GM18505 (cell line): ENCODE results near the gene KCNA1.
"Not testable (repeated sequence)": the region's sequence is repeated elsewhere in the genome, so short reads cannot be mapped to it uniquely, and the experiment has no call there.

Source experiments
- ATAC-seq: cut with Tn5 transposase; IDR thresholded peaks from one replicate; pipeline ENCODE4 v1.9.1; 2021; ENCODE audit not compliant: unreplicated experiment
- POLR2A ChIP-seq: IDR thresholded peaks from 4 replicates; pipeline ENCODE4 v1.6.1; 2011; ENCODE audit warnings: borderline replicate concordance; ENCODE audit not compliant: insufficient read depth, insufficient read length; ENCODE audit errors: extremely low read depth

The KCNA1 gene

DNA sequence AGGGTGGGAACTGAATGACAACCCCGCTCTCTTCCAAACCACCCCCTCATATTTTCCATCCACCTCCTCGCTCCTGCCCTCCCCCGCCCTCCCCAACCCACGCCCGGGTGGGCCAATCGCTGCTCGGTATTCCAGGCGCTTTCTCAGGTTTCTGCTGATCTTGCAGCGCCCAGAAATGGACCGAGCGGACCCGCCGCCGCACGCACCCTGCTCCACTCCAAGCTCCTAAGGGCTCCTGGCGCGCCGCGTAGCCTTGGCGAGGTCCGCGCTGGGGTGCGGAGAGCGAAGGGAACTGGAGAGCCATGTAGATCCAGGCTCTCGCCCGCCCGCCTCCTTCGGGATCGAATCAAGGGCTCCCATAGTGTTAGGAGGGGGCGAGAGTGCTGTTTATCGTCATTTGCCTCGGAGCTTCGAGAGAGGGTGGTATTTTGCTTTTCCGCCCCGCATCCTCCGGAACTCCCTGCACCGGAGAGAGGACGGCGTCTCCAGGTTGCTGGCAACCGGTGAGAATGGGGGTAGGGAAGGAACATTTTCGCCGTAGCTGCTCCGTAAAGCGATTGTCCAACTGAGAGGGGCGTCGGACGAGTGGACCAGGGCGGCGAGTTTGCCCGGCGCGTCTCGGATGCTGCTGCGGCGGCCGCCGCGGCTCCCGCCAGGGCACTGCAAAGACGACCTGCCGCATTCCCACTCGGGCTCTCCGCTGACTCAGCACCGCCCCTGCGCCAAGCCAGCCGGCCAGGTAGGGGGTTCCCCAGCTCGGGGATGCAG, at the start of gene KCNA1:
TSS of gene KCNA1 (plus strand) at position 172 of the 768 bp plus-strand sequence. CDS start 1,474 bp downstream, outside the sequence.
- no peak for ATAC-seq
- TF ChIP-seq POLR2A: no peak

DNA sequence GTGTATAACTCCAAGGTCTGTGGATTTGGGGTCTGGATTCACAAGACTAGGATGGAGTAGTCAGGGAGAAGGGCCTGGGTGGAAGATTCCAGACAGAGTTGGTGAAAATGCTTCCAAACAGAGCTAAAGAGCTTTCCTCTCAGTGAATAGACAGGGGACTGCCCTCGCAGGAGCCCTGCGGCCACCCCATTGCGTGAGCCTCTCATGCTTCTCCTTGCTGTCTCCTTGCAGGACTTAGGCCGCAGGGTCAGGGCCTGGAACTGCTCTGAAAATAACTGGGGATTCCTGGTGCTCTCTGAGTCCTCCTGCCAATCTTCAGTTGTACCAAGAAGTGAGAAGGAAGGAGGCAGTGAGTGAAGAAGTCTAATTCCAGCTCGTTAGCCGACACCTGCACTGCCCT, 49.0 kb upstream of the KCNA1 start:
- no peak for ATAC-seq
- no peak for TF ChIP-seq POLR2A

DNA sequence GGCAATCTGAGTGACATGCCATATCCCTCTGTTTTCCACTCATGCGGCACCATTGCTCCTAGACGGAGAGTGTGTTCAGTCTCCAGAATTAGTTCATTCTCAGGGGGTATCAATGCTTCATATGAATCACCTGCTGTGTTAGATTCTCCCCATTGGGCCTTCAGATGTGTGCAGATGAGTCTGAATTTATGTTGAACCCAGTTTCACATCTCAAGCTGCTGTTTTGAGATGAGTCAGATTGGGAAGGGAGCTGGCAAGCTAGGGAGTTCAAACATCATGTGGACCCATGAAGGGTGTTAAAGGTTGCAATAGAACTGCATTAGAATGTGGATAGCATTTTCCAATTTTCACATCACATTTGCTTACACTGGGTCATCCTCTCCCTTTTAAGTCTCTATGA, 46.9 kb upstream of the KCNA1 start:
- no peak for ATAC-seq

DNA sequence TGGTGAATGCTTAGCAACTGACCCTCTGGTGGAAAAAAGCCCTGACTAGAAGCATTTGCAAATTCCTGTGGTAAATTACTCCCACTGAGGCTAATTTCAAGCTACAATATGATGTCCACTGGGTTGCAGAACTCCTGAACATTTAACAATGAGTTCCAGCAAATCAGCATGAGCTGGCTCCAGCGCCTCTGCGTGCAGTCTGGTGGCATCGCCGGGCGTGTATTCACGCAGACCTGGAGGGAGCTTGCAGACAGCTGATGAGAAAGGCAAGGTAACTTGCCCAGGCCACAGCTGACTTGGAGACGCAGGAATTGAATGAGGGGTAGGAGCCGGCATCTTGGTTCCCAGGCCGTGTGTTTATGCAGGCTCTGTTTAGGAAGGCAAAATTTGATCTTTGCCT, 45.1 kb upstream of the KCNA1 start:
- TF ChIP-seq POLR2A: no peak
- ATAC-seq: no peak

More for the DNA sequence above, 46.9 kb upstream of the KCNA1 start:
- TF ChIP-seq POLR2A: no peak

DNA sequence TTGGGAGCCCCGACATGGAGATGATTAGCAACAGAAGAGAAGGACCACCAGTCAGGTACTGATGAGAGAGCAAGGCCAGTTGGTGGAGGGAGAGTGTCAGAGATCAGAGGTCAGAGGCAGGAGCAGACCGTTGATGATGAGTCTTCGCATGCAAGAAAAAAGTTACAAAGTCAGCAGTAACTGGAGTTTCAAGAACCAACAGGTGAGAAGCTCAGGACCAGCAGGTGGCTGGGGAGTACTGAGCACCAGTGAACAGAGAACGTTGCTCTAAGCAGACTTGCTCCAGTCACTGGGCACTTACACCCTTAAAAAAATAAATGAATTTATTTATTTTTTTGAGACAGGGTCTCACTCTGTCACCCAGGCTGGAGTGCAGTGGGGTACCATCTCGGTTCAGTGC, 44.5 kb upstream of the KCNA1 start:
- ATAC-seq: no peak
- no peak for TF ChIP-seq POLR2A

DNA sequence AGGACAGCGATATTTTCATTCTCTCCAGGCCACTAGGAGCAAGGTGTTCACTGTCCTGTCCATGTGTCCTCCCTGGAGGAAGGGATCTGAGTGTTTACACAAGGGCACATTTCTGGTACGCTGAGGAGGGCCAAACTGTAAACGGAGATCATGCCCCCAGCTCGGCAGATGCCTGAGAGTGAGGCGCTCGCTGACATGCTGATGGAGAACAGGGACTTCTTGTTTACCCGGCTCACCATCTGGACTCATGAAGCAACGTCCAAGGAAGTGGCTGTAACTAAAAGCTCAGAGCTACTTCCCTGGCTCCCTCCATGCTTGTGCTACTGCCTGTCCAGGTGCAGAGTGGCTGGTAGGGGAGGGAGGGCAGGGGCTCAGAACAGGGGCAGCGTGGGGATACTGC, 43.4 kb upstream of the KCNA1 start:
- TF ChIP-seq POLR2A: no peak
- ATAC-seq: no peak

DNA sequence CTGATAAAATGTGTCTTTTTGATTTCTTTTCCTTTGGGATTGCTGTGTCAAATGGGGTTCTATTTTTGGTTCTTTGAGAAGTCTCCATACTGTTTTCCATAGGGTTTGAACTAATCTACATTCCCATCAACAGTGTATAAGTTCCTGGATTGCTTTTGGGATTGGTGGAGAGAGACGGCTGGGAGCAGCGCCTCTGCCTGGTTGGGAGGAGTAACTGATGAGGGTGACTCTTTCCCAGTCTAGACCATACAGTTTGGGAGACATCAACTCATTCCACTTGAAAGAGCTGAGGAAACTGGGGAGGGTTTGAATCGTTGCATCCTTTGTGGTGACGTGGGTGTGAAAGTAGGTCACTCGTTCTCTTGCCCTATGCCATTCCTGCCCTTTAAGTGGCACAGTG, 42.3 kb upstream of the KCNA1 start:
- no peak for TF ChIP-seq POLR2A
- ATAC-seq: no peak

DNA sequence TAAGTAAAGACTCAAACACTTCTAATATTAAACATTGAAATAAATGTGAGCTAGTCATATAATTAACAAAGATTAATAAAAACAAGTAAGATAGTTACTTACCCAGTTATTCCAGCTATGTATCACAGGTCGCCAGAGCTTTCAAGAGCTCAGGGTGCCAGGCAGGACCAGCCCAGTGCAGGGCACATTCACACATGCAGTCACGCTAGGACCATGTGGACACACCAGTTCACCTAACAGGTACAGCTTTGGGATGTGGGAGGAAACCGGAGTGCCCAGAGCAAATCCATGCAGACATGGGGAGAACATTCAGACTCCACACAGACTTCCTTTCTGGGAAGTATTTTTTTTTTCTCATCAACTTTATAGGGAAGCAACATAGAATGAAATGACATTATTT, 39.3 kb upstream of the KCNA1 start:
- no peak for TF ChIP-seq POLR2A
- ATAC-seq: no peak

DNA sequence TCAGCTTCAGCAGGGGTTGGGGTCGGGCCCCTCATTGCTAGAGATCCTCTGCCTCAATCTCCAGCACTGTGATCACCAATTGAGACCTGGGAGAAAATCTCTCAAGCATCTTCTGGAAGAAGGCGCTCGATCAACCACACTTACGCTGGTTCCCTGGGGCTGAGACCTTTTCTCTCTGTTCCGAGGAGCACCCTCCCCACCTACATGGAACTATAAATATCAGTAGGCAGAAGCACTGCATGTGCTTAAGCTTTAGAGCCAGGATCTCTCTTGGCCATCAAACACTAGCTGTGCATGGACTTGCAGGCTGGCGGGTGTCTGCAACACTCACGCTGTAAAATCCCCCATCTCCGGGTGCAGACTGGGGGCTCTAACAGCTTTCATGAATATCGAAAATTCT, 38.2 kb upstream of the KCNA1 start:
- no peak for ATAC-seq
- no peak for TF ChIP-seq POLR2A

DNA sequence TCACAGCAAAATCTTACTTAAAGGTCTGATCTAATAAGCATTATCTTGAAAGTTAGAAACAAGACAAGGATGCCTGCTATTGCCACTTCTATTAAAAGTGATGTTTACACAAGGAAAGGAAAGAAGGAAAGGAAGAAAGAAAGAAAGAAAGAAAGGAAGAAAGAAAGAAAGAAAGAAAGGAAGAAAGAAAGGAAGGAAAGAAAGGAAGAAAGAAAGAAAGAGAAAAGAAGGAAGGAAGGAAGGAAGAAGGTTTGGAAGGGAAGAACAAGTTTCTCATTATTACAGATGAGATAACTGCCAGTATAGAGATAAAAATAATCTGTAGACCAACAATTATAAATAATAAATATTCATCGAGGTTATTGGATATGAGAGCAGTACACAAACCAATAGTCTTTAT, 35.8 kb upstream of the KCNA1 start:
- no peak for TF ChIP-seq POLR2A
- no peak for ATAC-seq

DNA sequence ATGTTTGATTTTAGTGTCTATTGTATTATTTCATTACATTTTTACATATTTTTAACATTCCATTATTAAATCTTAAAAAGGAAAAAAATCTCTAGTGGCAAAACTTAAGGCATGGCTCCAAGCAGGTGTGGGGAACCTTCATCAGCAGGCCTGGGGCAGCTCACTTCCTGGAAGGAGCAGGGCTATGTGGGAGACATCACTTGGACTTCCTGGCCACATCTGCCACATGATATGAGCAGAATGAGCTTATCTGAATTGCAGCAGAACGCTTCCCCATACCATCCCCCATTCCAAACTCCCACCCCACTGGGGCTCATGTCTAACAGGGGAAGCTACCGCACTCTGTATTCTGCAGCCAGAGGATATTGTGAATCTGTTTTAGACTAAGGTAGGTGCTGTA, 35.0 kb upstream of the KCNA1 start:
- no peak for TF ChIP-seq POLR2A
- ATAC-seq: no peak

DNA sequence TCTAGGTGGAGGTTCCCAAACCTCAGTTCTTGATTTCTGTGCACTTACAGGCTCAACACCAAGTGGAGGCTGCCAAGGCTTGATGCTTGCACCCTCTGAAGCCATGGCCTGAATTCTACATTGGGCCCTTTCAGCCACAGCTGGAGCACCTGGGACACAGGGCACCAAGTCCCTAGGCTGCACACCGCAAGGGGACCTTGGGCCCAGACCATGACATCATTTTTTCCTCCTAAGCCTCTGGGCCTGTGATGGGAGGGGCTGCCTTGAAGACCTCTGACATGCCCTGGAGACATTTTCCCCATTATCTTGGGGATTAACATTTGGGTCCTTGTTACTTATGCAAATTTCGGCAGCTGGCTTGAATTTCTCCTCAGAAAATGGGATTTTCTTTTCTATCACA, 30.2 kb upstream of the KCNA1 start:
- not testable (repeated sequence) for ATAC-seq

DNA sequence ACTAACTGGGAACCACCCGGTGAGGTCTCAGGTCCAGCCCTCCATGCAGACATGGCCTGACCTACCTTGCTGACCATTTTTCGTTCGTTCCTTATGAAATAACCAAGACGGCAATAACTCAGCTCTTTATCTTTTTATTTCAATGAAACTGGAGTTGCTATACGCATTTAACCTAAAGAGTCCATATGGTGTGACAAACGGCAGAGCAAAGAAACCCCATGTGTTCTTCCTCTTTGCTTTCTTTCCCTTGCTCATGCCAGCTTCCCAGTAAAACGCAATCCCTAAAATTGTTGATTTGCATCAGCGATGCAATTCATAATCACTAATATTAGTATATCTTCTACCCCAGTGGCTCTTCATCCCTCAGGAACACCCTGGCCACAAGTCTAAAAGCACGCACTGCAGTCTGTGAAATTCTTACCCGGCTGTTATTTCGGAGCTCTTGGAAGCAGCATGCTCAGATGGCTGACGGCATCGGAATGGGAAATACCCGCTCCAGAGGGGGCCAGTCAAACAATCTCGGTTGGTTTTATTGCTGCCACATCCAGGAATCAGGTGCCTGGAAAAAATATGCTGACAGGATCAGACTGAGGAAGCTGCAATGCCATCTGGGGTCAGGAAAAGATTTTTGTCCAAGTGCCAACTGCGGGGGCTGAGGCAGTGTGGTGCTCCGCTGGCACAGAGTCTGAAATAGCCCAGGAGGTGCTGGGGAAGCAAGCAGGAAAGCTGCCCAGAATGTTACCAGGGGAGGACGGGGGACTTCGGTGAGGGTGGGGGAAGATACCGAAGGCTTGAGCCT, 28.2 kb upstream of the KCNA1 start:
- no peak for TF ChIP-seq POLR2A
- ATAC-seq: no peak

DNA sequence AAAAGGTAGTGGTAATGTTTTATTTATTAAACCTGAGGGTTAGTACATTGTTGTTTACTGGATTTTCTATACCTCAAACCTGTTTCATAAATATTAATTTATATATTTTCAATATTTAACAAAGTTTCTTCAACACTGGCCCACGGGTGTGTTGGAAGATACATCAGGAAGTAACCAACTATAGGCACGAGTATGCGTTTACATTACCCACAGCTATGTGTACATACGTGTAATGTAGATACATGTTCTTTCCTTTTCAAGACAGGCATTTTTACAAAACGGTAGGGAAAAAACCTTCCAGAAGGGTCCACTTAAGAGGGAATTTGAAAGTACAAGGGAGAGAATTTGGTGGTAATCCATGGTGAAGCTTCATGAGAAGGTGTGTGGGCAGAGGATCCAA, 17.8 kb upstream of the KCNA1 start:
- TF ChIP-seq POLR2A: no peak
- no peak for ATAC-seq
